ENCODE results near the gene CMIP. TPM values are rescaled to one million over a fixed set of nuclear protein-coding genes. Genes with fewer than 3 reads are reported as not detected.

The CMIP gene
- polyA plus RNA-seq, 3 donors = 0.85 to 61.9 (median 0.93) TPM

GRCh38 chr16:81630635-81631031 lies 186.0 kb downstream of the CMIP start:
- H3K27me3 Mint-ChIP-seq (ENCODE audit: low read depth in 3 of 3) = peaks cover 0 to 5% (median 1%) of the 10 kb centered on the region in 3 donors
- H3K9me3 Mint-ChIP-seq = peaks cover 0 to 2% (median 0%) of the 10 kb centered on the region in 7 donors
- no peak overlapping the region for H3K4me2 ChIP-seq (replicated peaks; ENCODE audit: extremely low read depth, low read length, poor library complexity, severe bottlenecking)
- peaks cover 19 to 30% of the 10 kb centered on the region in 2 donors for H3K4me1 ChIP-seq (ENCODE audit: control insufficient read depth in 1 of 2, insufficient read depth in 2 of 2, low read length in 2 of 2)
- peaks cover 58% of the 10 kb centered on the region for H3K4me1 Mint-ChIP-seq
- H3K36me3 Mint-ChIP-seq = peaks cover 54 to 60% of the 10 kb centered on the region in 2 donors
- H3K9me3 ChIP-seq (replicated peaks in 1 of 2; ENCODE audit: control insufficient read depth in 1 of 2, insufficient read depth in 1 of 2, low read length in 2 of 2) = no peaks in the 10 kb centered on the region
- no peak overlapping the region for H3K4me3 Mint-ChIP-seq
- no peak overlapping the region for H3K9ac ChIP-seq (ENCODE audit: insufficient read depth, low read length, poor library complexity, severe bottlenecking)
- H3K27me3 ChIP-seq (ENCODE audit: control insufficient read depth in 2 of 2, insufficient read depth in 2 of 2, low read length in 2 of 2) = no peaks in the 10 kb centered on the region
- peak overlapping the region in 1 of 2 donors; percentile 34 for H3K27ac ChIP-seq (ENCODE audit: low read depth in 1 of 2, low read length in 2 of 2)
- peaks cover 10 to 54% of the 10 kb centered on the region in 2 donors for H3K36me3 ChIP-seq (replicated peaks in 1 of 2; ENCODE audit: control insufficient read depth in 1 of 2, insufficient read depth in 2 of 2, low read length in 2 of 2)
- no peak overlapping the region for H2AFZ ChIP-seq (ENCODE audit: insufficient read depth, low read depth, low read length, poor library complexity, severe bottlenecking)
- WGBS (ENCODE audit: insufficient coverage) = no CpG with 5 or more reads among the region's 5 CpGs
- H4K20me1 ChIP-seq (ENCODE audit: insufficient read depth, low read length) = peaks cover 100% of the 10 kb centered on the region
- DNase-seq = no peak
- TF ChIP-seq CTCF (IDR thresholded peaks at IDR 0.05) = no peak
- peak overlapping the region in 6 of 7 donors; percentile 3 to 96 (median 87) for H3K27ac Mint-ChIP-seq
- intact Hi-C loops (cut with micrococcal nuclease) = loop anchor here in 1 of 2 donors (5.0 to 10.0 kb wide), 2 partner anchors 156 to 198 kb away; no protein-coding TSS in a partner anchor
- no peak overlapping the region for H3K4me3 ChIP-seq (replicated peaks in 1 of 3; ENCODE audit: low read depth in 2 of 3, low read length in 3 of 3)
- peaks cover 66% of the 10 kb centered on the region for H3K79me2 ChIP-seq (ENCODE audit: insufficient read depth, low read length)

- peak overlapping the region; percentile 40 for H3K4me2 ChIP-seq (replicated peaks; ENCODE audit: extremely low read depth, low read length, poor library complexity, severe bottlenecking)
- 32% methylated on average over 15 of the region's 18 CpGs for WGBS (ENCODE audit: insufficient coverage)
- DNase-seq = peak; percentile 92 to 99 (median 92)
Observed at GRCh38 chr16:81632392-81633146, 188.0 kb downstream of the CMIP start.

More at GRCh38 chr16:81632392-81633146, 188.0 kb downstream of the CMIP start:
- Mint-ChIP-seq H3K9me3 (peaks cover 0 to 2% (median 0%) of the 10 kb centered on the region in 7 donors), H3K36me3 (peaks cover 55 to 63% of the 10 kb centered on the region in 2 donors), H3K4me1 (peaks cover 72% of the 10 kb centered on the region), H3K4me3 (peak overlapping the region; percentile 22 to 37), H3K27me3 (ENCODE audit: low read depth in 3 of 3) (peaks cover 0 to 5% (median 3%) of the 10 kb centered on the region in 3 donors), H3K27ac (peak overlapping the region in 6 of 7 donors; percentile 88 to 96 (median 94))
- TF ChIP-seq CTCF (IDR thresholded peaks at IDR 0.05) = no peak
- intact Hi-C loops (cut with micrococcal nuclease) = loop anchor here in 1 of 2 donors (5.0 to 10.0 kb wide), 2 partner anchors 158 to 200 kb away; no protein-coding TSS in a partner anchor
- Histone ChIP-seq H3K9me3 (replicated peaks in 1 of 2; ENCODE audit: control insufficient read depth in 1 of 2, insufficient read depth in 1 of 2, low read length in 2 of 2) (no peaks in the 10 kb centered on the region), H3K27me3 (ENCODE audit: control insufficient read depth in 2 of 2, insufficient read depth in 2 of 2, low read length in 2 of 2) (no peaks in the 10 kb centered on the region), H3K79me2 (ENCODE audit: insufficient read depth, low read length) (peaks cover 67% of the 10 kb centered on the region), H3K27ac (ENCODE audit: low read depth in 1 of 2, low read length in 2 of 2) (peak overlapping the region; percentile 65 to 77), H4K20me1 (ENCODE audit: insufficient read depth, low read length) (peaks cover 100% of the 10 kb centered on the region), H3K9ac (ENCODE audit: insufficient read depth, low read length, poor library complexity, severe bottlenecking) (peak overlapping the region; percentile 51), H2AFZ (ENCODE audit: insufficient read depth, low read depth, low read length, poor library complexity, severe bottlenecking) (no peak overlapping the region), H3K4me1 (ENCODE audit: control insufficient read depth in 1 of 2, insufficient read depth in 2 of 2, low read length in 2 of 2) (peaks cover 25 to 40% of the 10 kb centered on the region in 2 donors), H3K4me3 (replicated peaks in 1 of 3; ENCODE audit: low read depth in 2 of 3, low read length in 3 of 3) (peak overlapping the region in 1 of 3 experiments; percentile 14), H3K36me3 (replicated peaks in 1 of 2; ENCODE audit: control insufficient read depth in 1 of 2, insufficient read depth in 2 of 2, low read length in 2 of 2) (peaks cover 10 to 36% of the 10 kb centered on the region in 2 donors)

Data from CD14-positive monocyte (primary cell).